Stimulated activated CD4-positive, alpha-beta T cell treated with anti-CD3 and anti-CD28 coated beads, Interleukin-4, amount 100 ng/mL, for 48 hours (primary cell): ENCODE results near the gene DNAJC15.
"Not testable (repeated sequence)": the region's sequence is repeated elsewhere in the genome, so short reads cannot be mapped to it uniquely, and the experiment has no call there.

Experiments used
- DNase-seq, 2 donors: peaks; one replicate each; pipeline ENCODE4 v3.0.0-alpha.2; 2020; ENCODE audit warnings: low read depth in 2 of 2

The DNAJC15 gene

GRCh38 chr13:43003729-43004128 is 19.7 kb upstream of the DNAJC15 start:
- DNase-seq: no peak

DNA sequence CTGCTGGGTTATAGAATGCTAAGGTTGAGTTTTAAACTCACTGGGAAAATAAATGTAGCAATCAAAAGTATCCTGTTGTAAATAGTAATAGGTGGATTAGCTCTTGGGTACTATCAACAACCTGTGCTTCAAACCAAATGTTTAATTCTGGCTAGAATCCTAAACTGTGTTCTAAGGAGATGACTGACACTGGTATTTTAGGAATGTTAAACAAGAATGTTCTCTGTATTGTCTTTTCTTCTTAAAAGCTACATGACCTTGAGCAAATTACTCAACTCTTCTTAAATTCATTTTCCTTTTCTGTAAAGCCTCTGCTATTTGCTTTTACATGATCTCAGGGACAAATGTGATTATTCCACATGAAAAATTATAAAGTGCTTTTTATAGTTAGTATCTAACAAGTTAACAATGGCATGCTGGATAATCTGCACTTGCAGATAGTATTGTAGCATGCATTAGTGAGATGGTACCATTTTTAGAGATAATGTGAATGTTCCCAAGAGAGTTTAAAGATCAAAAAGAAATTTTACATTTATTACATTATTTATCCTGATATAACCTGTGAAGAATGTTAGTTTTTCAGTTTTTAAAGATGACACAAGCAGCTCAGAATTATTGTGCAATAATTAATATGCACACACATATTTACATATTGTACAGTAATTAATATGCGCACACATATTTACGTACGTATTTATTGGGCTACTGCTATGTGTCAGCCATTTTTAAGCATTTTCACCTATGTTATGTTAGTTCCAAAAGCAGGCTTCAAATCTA is 17.7 kb upstream of the DNAJC15 start:
- DNase-seq: no peak

GRCh38 chr13:43006893-43007631 is 16.3 kb upstream of the DNAJC15 start:
- no peak for DNase-seq

DNA sequence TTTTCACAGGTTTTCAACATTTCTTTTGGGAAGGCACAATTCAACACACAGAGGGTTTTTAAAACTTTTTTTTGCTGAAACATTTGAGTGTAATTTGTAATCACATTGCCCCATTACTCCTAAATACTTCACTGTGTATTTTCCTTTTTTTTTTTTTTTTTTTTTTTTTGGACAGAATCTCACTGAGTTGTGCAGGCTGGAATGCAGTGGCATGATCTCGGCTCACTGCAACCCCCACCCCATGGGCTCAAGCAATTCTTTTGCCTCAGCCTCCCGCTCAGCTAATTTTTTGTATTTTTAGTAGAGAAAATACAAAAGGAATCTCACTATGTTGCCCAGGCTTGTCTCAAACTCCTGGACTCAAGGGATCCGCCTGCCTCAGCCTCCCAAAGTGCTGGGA is 14.8 kb upstream of the DNAJC15 start:
- no peak for DNase-seq

GRCh38 chr13:43009506-43009905 is 13.9 kb upstream of the DNAJC15 start:
- DNase-seq: no peak

GRCh38 chr13:43014162-43014561 is 9.2 kb upstream of the DNAJC15 start:
- DNase-seq: no peak

DNA sequence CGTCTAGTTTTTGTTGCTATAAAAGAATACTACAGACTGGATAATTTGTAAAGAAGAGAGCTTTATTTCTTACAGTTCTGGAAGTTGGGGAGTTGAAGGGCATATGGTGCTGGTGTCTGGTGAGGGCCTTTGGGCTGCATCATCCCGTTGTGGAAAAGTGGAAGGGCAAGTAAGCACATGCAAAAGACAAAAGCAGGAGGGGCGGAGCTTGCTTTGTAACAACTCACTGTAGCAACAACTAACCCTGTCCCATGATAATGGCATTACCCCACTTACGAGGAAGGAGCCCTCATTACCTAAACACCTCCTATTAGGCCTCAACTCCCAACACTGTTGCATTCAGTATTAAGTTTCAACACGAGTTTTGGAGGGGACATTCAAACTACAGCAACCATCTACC is 7.2 kb upstream of the DNAJC15 start:
- DNase-seq: no peak

DNA sequence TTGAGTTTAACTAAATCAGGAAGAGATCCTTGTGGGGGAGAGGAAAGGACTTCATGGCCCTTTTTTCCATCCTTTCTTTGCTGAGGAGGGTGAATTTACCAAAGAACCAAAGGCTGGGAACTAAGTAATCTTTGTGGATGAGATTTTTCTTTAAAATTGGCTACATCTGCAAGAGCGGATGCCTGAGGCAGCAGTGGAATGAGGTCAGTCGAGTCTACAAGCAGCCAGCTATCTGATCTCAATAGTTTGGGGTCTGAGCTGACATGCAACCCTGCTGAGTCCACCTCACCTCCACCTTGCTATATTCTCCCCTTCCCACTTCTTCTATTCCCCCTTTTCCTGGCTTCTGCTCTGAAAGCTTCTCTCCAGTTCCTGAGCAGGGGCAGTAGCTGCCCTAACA is 3.6 kb upstream of the DNAJC15 start:
- no peak for DNase-seq

GRCh38 chr13:43020794-43021193 is 2.6 kb upstream of the DNAJC15 start:
- DNase-seq: no peak

GRCh38 chr13:43021926-43022670 is 1.3 kb upstream of the DNAJC15 start:
- DNase-seq: no peak

GRCh38 chr13:43022934-43023288 is 475 bp upstream of the DNAJC15 start:
- no peak for DNase-seq

GRCh38 chr13:43026262-43026661 is 2.9 kb downstream of the DNAJC15 start:
- no peak for DNase-seq

- no peak for DNase-seq
Measured at GRCh38 chr13:43030548-43030947, 7.2 kb downstream of the DNAJC15 start.

- no peak for DNase-seq
Measured at GRCh38 chr13:43031881-43032280, 8.5 kb downstream of the DNAJC15 start.

GRCh38 chr13:43033038-43033437 is 9.7 kb downstream of the DNAJC15 start:
- DNase-seq: no peak

DNA sequence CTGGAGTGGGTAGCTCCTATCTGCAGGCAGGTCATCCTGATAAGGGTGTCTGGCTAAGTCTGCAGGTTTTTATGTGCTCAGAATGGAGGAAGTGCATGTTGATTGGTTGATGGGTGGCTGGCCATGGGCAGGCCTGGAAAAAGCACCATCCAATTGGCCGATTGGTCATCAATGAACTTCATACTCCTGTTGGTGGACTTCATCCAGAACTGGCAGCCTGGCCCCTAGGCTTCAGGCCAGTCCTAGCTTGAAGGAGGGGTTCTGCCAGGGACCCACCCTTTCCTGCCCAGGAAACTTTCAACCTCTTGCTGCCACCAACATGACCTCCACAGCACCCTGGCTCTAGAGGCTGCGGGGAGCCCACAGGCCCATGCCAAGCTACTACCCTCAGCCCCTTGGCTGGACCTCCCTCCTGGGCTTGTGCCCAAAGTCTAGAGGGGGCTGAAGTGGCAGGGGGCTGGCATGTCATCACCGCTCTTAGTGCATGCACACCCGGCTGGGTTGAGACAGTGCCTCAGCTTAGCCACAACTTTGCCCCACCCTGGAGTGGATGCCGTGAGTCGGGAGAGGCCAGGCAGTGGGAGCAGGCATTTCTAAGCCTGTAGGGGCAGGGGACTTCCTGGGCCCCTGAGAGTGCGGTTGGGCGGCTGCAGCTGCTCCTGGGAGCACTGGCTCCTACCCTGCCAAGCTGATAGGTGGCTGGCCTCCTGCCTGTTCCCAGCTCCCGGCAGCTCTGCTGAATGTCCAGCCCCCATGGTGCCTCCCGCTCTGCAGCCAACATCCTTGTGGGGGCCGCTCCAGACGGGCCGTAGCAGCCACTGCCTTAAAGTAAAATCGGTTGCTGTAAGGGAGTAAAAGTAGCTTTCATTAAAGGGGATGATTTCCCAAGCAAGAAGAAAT is 13.2 kb downstream of the DNAJC15 start:
- DNase-seq: no peak

- no peak for DNase-seq
Measured at GRCh38 chr13:43039966-43040365, 16.6 kb downstream of the DNAJC15 start.

GRCh38 chr13:43040581-43041368 is 17.4 kb downstream of the DNAJC15 start:
- not testable (repeated sequence) for DNase-seq

- DNase-seq: no peak
Measured at GRCh38 chr13:43041369-43041921, 18.1 kb downstream of the DNAJC15 start.

DNA sequence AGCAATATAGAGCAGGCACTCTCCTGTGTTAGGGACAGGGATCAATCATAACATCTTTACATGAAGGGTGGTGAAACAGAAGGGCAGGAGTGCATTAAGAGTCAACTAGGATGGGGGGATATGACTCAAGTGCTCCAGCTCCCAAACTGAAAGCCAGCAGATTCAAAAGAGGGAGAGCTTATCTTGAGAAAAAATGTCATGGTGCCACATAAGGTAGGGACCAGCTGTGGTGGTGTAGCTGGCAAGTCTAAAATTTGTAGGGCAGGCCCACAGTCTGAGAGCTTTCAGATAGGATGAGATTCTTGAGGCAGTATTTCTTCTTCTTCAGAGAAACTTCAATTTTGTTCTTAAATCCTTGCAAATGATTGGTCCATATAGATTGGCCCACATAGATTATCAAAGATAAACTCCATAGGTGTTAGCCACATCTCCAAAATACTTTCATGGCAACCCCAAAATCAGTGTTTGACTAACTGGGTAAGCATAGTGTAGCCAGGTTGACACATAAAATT is 19.1 kb downstream of the DNAJC15 start:
- DNase-seq: no peak
